ENCODE results near the gene FKTN. TPM values are rescaled to one million over a fixed set of nuclear protein-coding genes. Genes with fewer than 3 reads are reported as not detected.

Gene FKTN
- total and polyA plus RNA-seq, 4 donors, result 3.2 to 36.9 (median 7.4) TPM

- no peak overlapping the region for H3K4me3 ChIP-seq
- H3K27ac ChIP-seq (ENCODE audit: low read depth in 1 of 2, low read length in 1 of 2), result no peak overlapping the region
- H3K27me3 ChIP-seq (ENCODE audit: control insufficient read depth in 3 of 3, insufficient read depth in 3 of 3, low read length in 2 of 3), result no peaks in the 10 kb centered on the region
- H3K36me3 ChIP-seq (ENCODE audit: control insufficient read depth in 4 of 4, insufficient read depth in 4 of 4, low read length in 4 of 4), result no peaks in the 10 kb centered on the region
- no peak for DNase-seq
- H3K4me1 ChIP-seq (ENCODE audit: control insufficient read depth in 5 of 5, insufficient read depth in 5 of 5, low read length in 5 of 5), result no peaks in the 10 kb centered on the region
- no peak for ATAC-seq (ENCODE audit: insufficient read depth, low FRiP score)
- 77 to 86% methylated on average over 8 of the region's 8 CpGs for WGBS, 2 donors
- H3K9ac ChIP-seq (ENCODE audit: insufficient read depth in 1 of 2, low read length in 2 of 2), result no peak overlapping the region
- no peaks in the 10 kb centered on the region for H3K9me3 ChIP-seq (ENCODE audit: control insufficient read depth in 4 of 4, insufficient read depth in 3 of 4, low read length in 3 of 4)
- TF ChIP-seq, protein P1, sequence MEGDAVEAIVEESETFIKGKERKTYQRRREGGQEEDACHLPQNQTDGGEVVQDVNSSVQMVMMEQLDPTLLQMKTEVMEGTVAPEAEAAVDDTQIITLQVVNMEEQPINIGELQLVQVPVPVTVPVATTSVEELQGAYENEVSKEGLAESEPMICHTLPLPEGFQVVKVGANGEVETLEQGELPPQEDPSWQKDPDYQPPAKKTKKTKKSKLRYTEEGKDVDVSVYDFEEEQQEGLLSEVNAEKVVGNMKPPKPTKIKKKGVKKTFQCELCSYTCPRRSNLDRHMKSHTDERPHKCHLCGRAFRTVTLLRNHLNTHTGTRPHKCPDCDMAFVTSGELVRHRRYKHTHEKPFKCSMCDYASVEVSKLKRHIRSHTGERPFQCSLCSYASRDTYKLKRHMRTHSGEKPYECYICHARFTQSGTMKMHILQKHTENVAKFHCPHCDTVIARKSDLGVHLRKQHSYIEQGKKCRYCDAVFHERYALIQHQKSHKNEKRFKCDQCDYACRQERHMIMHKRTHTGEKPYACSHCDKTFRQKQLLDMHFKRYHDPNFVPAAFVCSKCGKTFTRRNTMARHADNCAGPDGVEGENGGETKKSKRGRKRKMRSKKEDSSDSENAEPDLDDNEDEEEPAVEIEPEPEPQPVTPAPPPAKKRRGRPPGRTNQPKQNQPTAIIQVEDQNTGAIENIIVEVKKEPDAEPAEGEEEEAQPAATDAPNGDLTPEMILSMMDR (IDR thresholded peaks at IDR 0.05; ENCODE audit: control extremely low read depth, extremely low read depth), result no peak
Measured at GRCh38 chr9:105679257-105680022, 121.5 kb downstream of the FKTN start.

DNA sequence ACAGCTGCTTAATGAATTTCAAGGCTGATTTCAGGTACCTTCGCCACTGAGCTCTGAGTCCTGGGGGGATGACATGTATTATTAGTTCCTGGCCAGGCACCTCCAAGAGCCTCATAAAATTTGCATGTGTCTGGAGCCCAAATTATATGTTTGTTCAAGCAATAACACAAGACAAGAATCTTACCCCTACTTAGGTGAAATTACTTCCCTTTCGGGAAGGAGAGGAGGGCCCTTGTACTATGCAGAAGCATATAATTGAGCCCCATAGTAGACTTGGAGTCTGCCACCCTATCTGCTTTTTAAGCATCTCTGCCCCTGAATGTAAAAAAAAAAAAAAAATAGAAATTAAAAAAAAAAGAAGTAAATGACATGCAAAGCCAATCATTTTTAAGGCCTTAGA is 123.4 kb downstream of the FKTN start:
- no peak for DNase-seq
- no peak for ATAC-seq (ENCODE audit: insufficient read depth, low FRiP score)
- Histone ChIP-seq H3K27me3 (ENCODE audit: control insufficient read depth in 3 of 3, insufficient read depth in 3 of 3, low read length in 2 of 3) (no peaks in the 10 kb centered on the region), H3K4me3 (no peak overlapping the region), H3K4me1 (ENCODE audit: control insufficient read depth in 5 of 5, insufficient read depth in 5 of 5, low read length in 5 of 5) (no peaks in the 10 kb centered on the region), H3K9ac (ENCODE audit: insufficient read depth in 1 of 2, low read length in 2 of 2) (no peak overlapping the region), H3K36me3 (ENCODE audit: control insufficient read depth in 4 of 4, insufficient read depth in 4 of 4, low read length in 4 of 4) (no peaks in the 10 kb centered on the region), H3K27ac (ENCODE audit: low read depth in 1 of 2, low read length in 1 of 2) (no peak overlapping the region), H3K9me3 (ENCODE audit: control insufficient read depth in 4 of 4, insufficient read depth in 3 of 4, low read length in 3 of 4) (no peaks in the 10 kb centered on the region)
- TF ChIP-seq, protein P1 (IDR thresholded peaks at IDR 0.05; ENCODE audit: control extremely low read depth, extremely low read depth), result no peak
- 94 to 98% methylated on average over 2 of the region's 2 CpGs for WGBS, 2 donors

- no peaks in the 10 kb centered on the region for H3K4me1 ChIP-seq (ENCODE audit: control insufficient read depth in 5 of 5, insufficient read depth in 5 of 5, low read length in 5 of 5)
- no peak overlapping the region for H3K9ac ChIP-seq (ENCODE audit: insufficient read depth in 1 of 2, low read length in 2 of 2)
- TF ChIP-seq, protein P1 (IDR thresholded peaks at IDR 0.05; ENCODE audit: control extremely low read depth, extremely low read depth), result no peak
- no peaks in the 10 kb centered on the region for H3K36me3 ChIP-seq (ENCODE audit: control insufficient read depth in 4 of 4, insufficient read depth in 4 of 4, low read length in 4 of 4)
- no peak overlapping the region for H3K27ac ChIP-seq (ENCODE audit: low read depth in 1 of 2, low read length in 1 of 2)
- DNase-seq (no peak), ATAC-seq (ENCODE audit: insufficient read depth, low FRiP score) (no peak)
- no peak overlapping the region for H3K4me3 ChIP-seq
- WGBS, 2 donors, result 91 to 100% methylated on average over 1 of the region's 1 CpG
- H3K9me3 ChIP-seq (ENCODE audit: control insufficient read depth in 4 of 4, insufficient read depth in 3 of 4, low read length in 3 of 4), result no peaks in the 10 kb centered on the region
- H3K27me3 ChIP-seq (ENCODE audit: control insufficient read depth in 3 of 3, insufficient read depth in 3 of 3, low read length in 2 of 3), result no peaks in the 10 kb centered on the region
Measured at GRCh38 chr9:105681724-105682123, 123.8 kb downstream of the FKTN start.

Data from lung (tissue), 12 donors.